DND-41 (cell line): Measurements from ENCODE around the gene PLAC9.
"Not testable (repeated sequence)": the region's sequence is repeated elsewhere in the genome, so short reads cannot be mapped to it uniquely, and the experiment has no call there.

Source experiments
- ATAC-seq: fragments of 200-7000 bp; cut with Tn5 transposase; 3 replicates; pipeline ENCODE4 v1.9.1; 2021; ENCODE audit warnings: low read depth; ENCODE audit not compliant: insufficient read depth
- DNase-seq: peaks from one replicate; pipeline ENCODE4 v3.0.0-alpha.2; 2020
- H2AFZ ChIP-seq: 2 replicates; pipeline ENCODE4 v1.6.0; 2012; ENCODE audit warnings: low read depth, low read length
- H3K27ac ChIP-seq: 2 replicates; pipeline ENCODE4 v1.5.1; 2012; ENCODE audit warnings: low read length, inconsistent platforms
- H3K27me3 ChIP-seq: fragments of 200-600 bp; sonication (generic); 2 replicates; pipeline ENCODE4 v1.6.0; 2012; ENCODE audit warnings: low read length, mild to moderate bottlenecking, inconsistent platforms; ENCODE audit not compliant: insufficient read depth, poor library complexity
- H3K36me3 ChIP-seq: 2 replicates; pipeline ENCODE4 v1.5.1; 2012; ENCODE audit warnings: low read length, inconsistent platforms; ENCODE audit not compliant: insufficient read depth
- H3K4me1 ChIP-seq: 2 replicates; pipeline ENCODE4 v1.5.1; 2012; ENCODE audit warnings: mild to moderate bottlenecking, low read length; ENCODE audit not compliant: insufficient read depth
- H3K4me2 ChIP-seq: 2 replicates; pipeline ENCODE4 v1.6.0; 2012; ENCODE audit warnings: mild to moderate bottlenecking, moderate library complexity, low read length, inconsistent platforms; ENCODE audit not compliant: insufficient read depth
- H3K4me3 ChIP-seq, 2 experiments: fragments of 200-600 bp in 1 of 2; shearing (Covaris generic) in 1 of 2; 2 replicates each; pipeline ENCODE4 v1.5.1; 2012 to 2016; ENCODE audit warnings: inconsistent platforms in 2 of 2, low read length in 2 of 2, mild to moderate bottlenecking in 2 of 2, low read depth in 1 of 2, moderate library complexity in 1 of 2
- H3K79me2 ChIP-seq: 2 replicates; pipeline ENCODE4 v1.6.0; 2012; ENCODE audit warnings: low read length, inconsistent platforms; ENCODE audit not compliant: insufficient read depth
- H3K9ac ChIP-seq: 2 replicates; pipeline ENCODE4 v1.6.0; 2012; ENCODE audit warnings: low read depth, mild to moderate bottlenecking, inconsistent platforms, low read length, moderate library complexity
- H3K9me3 ChIP-seq: 2 replicates; pipeline ENCODE4 v1.5.1; 2012; ENCODE audit warnings: low read length, moderate library complexity, mild to moderate bottlenecking, inconsistent platforms; ENCODE audit not compliant: insufficient read depth, severe bottlenecking
- H4K20me1 ChIP-seq: 2 replicates; pipeline ENCODE4 v1.6.0; 2012; ENCODE audit warnings: low read length; ENCODE audit not compliant: insufficient read depth
- CTCF ChIP-seq: IDR thresholded peaks from 2 replicates; pipeline ENCODE4 v1.5.1; 2012; ENCODE audit warnings: borderline replicate concordance, low read length, moderate library complexity, mild to moderate bottlenecking; ENCODE audit not compliant: poor library complexity, severe bottlenecking; ENCODE audit errors: extremely low read depth
- EZH2 ChIP-seq: IDR thresholded peaks from 3 replicates; pipeline ENCODE4 v1.6.1; 2012; ENCODE audit warnings: borderline replicate concordance, low read depth, mild to moderate bottlenecking, moderate library complexity, low read length, inconsistent platforms; ENCODE audit not compliant: severe bottlenecking

PLAC9 gene

GRCh38 chr10:80133206-80133605 lies 676 bp downstream of the PLAC9 start:
- Histone ChIP-seq H2AFZ (no peak overlapping the region), H3K27me3 (no peaks in the 10 kb centered on the region), H3K9me3 (no peaks in the 10 kb centered on the region), H3K79me2 (no peaks in the 10 kb centered on the region), H3K36me3 (no peaks in the 10 kb centered on the region), H4K20me1 (no peaks in the 10 kb centered on the region), H3K27ac (no peak overlapping the region), H3K4me1 (no peaks in the 10 kb centered on the region), H3K9ac (no peak overlapping the region), H3K4me3 (no peak overlapping the region), H3K4me2 (no peak overlapping the region)
- no peak for DNase-seq
- TF ChIP-seq EZH2, result no peak
- no peak for ATAC-seq

- H3K79me2 ChIP-seq, H3K27ac ChIP-seq, H3K4me3 ChIP-seq, H3K4me2 ChIP-seq, H3K27me3 ChIP-seq, H4K20me1 ChIP-seq, H2AFZ ChIP-seq, ATAC-seq, DNase-seq, H3K4me1 ChIP-seq, H3K9ac ChIP-seq, H3K9me3 ChIP-seq, H3K36me3 ChIP-seq: not testable (repeated sequence)
Observed at GRCh38 chr10:80133687-80134086, 1.2 kb downstream of the PLAC9 start.

GRCh38 chr10:80136134-80136571 lies 3.6 kb downstream of the PLAC9 start:
- H3K4me2 ChIP-seq, result no peak overlapping the region
- TF ChIP-seq CTCF, result no peak
- TF ChIP-seq EZH2, result no peak
- ATAC-seq, result no peak
- no peak overlapping the region for H3K4me3 ChIP-seq
- H2AFZ ChIP-seq, result no peak overlapping the region
- H3K9me3 ChIP-seq, result no peaks in the 10 kb centered on the region
- no peaks in the 10 kb centered on the region for H3K36me3 ChIP-seq
- H3K4me1 ChIP-seq, result no peaks in the 10 kb centered on the region
- H3K79me2 ChIP-seq, result no peaks in the 10 kb centered on the region
- no peak overlapping the region for H3K27ac ChIP-seq
- no peak overlapping the region for H3K9ac ChIP-seq
- DNase-seq, result no peak
- no peaks in the 10 kb centered on the region for H3K27me3 ChIP-seq
- H4K20me1 ChIP-seq, result no peaks in the 10 kb centered on the region

- H3K27me3 ChIP-seq, result no peaks in the 10 kb centered on the region
- no peaks in the 10 kb centered on the region for H3K4me1 ChIP-seq
- no peak overlapping the region for H3K4me3 ChIP-seq
- H3K79me2 ChIP-seq, result no peaks in the 10 kb centered on the region
- TF ChIP-seq CTCF (no peak), EZH2 (no peak)
- H3K36me3 ChIP-seq, result no peaks in the 10 kb centered on the region
- DNase-seq (no peak), ATAC-seq (no peak)
- no peak overlapping the region for H3K9ac ChIP-seq
- H3K27ac ChIP-seq, result no peak overlapping the region
- H2AFZ ChIP-seq, result no peak overlapping the region
- H3K4me2 ChIP-seq, result no peak overlapping the region
- H4K20me1 ChIP-seq, result no peaks in the 10 kb centered on the region
- no peaks in the 10 kb centered on the region for H3K9me3 ChIP-seq
Observed at GRCh38 chr10:80137031-80137862, 4.7 kb downstream of the PLAC9 start.
